Caco-2 (cell line): ENCODE results near the gene FBXO2. TPM values are rescaled to one million over a fixed set of nuclear protein-coding genes. Genes with fewer than 3 reads are reported as not detected.

Source experiments
- BruUV-seq: library from RNA; stranded (reverse); fragments of 400-500 nt; replicated peaks from 2 replicates; lab custom pipeline; 2021; lab: Mats Ljungman, UMichigan
- CTCF ChIA-PET: fragments of 300-600 bp; sonication (Branson Sonifier 250); formaldehyde crosslinking; loops from one replicate; lab custom pipeline; 2022; ENCODE audit warnings: antibody characterized with exemption; lab: Charles Lee
- POLR2A ChIA-PET: fragments of 300-600 bp; sonication (Branson Sonifier 250); formaldehyde crosslinking; loops from one replicate; lab custom pipeline; 2022; ENCODE audit warnings: antibody characterized with exemption; lab: Charles Lee
- DNase-seq, 2 experiments: peaks; one replicate each; pipeline versions ENCODE4 v3.0.0 to v3.0.0-alpha.2; 2020 to 2022
- H3K27me3 ChIP-seq: replicated peaks from 2 replicates; pipeline ENCODE4 v1.6.0; 2011; ENCODE audit warnings: low read length; ENCODE audit not compliant: control insufficient read depth, insufficient read depth
- H3K36me3 ChIP-seq: 2 replicates; pipeline ENCODE4 v1.5.1; 2011; ENCODE audit warnings: low read length; ENCODE audit not compliant: control insufficient read depth, insufficient read depth
- H3K4me1 ChIP-seq: fragments of 250-450 bp; sonication (Bioruptor Pico); 2 replicates; pipeline ENCODE4 v1.5.1; 2020; ENCODE audit warnings: mild to moderate bottlenecking
- H3K4me3 ChIP-seq: 2 replicates; pipeline ENCODE4 v1.5.1; 2011; ENCODE audit warnings: low read depth, mild to moderate bottlenecking, control low read depth, low read length
- H3K9me3 ChIP-seq: fragments of 250-450 bp; sonication (Bioruptor Pico); 2 replicates; pipeline ENCODE4 v1.5.1; 2020; ENCODE audit warnings: mild to moderate bottlenecking, moderate library complexity
- H3K27ac Mint-ChIP-seq: one replicate; pipeline ENCODE4 v1.8.0; 2022; ENCODE audit warnings: mixed read lengths; ENCODE audit not compliant: unreplicated experiment
- H3K27me3 Mint-ChIP-seq: one replicate; pipeline ENCODE4 v1.8.0; 2022; ENCODE audit warnings: mixed read lengths; ENCODE audit not compliant: insufficient read depth, unreplicated experiment
- H3K36me3 Mint-ChIP-seq: one replicate; pipeline ENCODE4 v1.8.0; 2022; ENCODE audit warnings: mild to moderate bottlenecking, mixed read lengths; ENCODE audit not compliant: insufficient read depth, unreplicated experiment
- H3K4me1 Mint-ChIP-seq: one replicate; pipeline ENCODE4 v1.8.0; 2022; ENCODE audit warnings: low read depth, mixed read lengths; ENCODE audit not compliant: unreplicated experiment
- H3K4me3 Mint-ChIP-seq: one replicate; pipeline ENCODE4 v1.8.0; 2022; ENCODE audit warnings: mild to moderate bottlenecking, moderate library complexity, mixed read lengths; ENCODE audit not compliant: unreplicated experiment
- H3K9me3 Mint-ChIP-seq: one replicate; pipeline ENCODE4 v1.8.0; 2022; ENCODE audit warnings: mixed read lengths; ENCODE audit not compliant: unreplicated experiment
- CTCF ChIP-seq, 2 experiments: fragments of 200-600 bp in 1 of 2; IDR thresholded peaks; 1 replicate in 1 of 2; 2 replicates in 1 of 2; pipeline versions ENCODE4 v1.5.1 to v1.8.0; 2011 to 2022; ENCODE audit warnings: antibody characterized with exemption in 1 of 2, control low read depth in 1 of 2, inconsistent platforms in 1 of 2, low read depth in 1 of 2, low read length in 1 of 2, mild to moderate bottlenecking in 1 of 2, moderate library complexity in 1 of 2; ENCODE audit not compliant: insufficient read depth in 1 of 2, severe bottlenecking in 1 of 2, unreplicated experiment in 1 of 2
- intact Hi-C: fragments of 100-400 bp; cut with micrococcal nuclease; formaldehyde crosslinking; loops from one replicate; pipeline ENCODE4 v1.10.0; 2022; ENCODE audit not compliant: unreplicated experiment
- total RNA-seq: library from RNA; stranded (reverse); gene quantifications from 2 replicates; pipeline ENCODE4 v1.2.3, GENCODE V29; 2022

The FBXO2 gene
- total RNA-seq, 1 experiment from 2014 or later = 78.5 TPM

DNA sequence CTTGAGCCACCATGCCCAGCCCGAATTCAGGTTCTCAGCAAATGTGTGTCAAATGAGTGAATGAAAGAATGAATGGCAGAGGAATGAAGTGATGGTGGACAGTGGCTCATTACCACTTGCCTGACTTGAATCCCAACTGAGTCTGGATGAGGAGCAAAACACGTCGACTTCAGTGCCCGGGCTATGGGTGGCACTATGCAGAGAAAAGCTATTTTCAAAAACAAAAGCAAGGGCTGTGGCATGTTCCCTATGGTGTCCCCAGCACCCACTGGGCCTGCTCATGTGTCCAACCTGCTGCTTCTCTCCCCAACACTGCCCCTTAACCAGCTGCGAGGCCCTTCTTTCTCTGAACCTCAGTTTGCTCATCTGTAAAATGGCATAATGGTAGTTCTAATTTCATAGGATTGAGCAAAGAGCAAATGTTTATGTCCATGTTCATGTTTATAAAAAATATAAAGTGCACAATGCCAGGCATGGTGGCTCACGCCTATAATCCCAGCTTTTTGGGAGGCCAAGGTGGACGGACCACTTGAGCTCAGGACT is 31.1 kb upstream of the FBXO2 start:
- peaks cover 7% of the 10 kb centered on the region for H3K36me3 Mint-ChIP-seq
- no peak overlapping the region for H3K4me3 Mint-ChIP-seq
- peaks cover 7% of the 10 kb centered on the region for H3K27me3 Mint-ChIP-seq
- H3K9me3 Mint-ChIP-seq = no peaks in the 10 kb centered on the region
- H3K4me1 Mint-ChIP-seq = peaks cover 7% of the 10 kb centered on the region
- intact Hi-C loops = no loop called here
- CTCF ChIA-PET = interaction anchor here (0.7 kb wide), 1 partner anchor 10 kb away, joined by 5 read pairs; no protein-coding TSS in a partner anchor
- H3K4me3 ChIP-seq = no peak overlapping the region
- BruUV-seq = no TSS peak
- H3K9me3 ChIP-seq = no peaks in the 10 kb centered on the region
- peaks cover 4% of the 10 kb centered on the region; the same call in 1 of the 2 replicates for H3K4me1 ChIP-seq
- no peaks in the 10 kb centered on the region for H3K36me3 ChIP-seq
- no peak for DNase-seq
- no peak overlapping the region for H3K27ac Mint-ChIP-seq
- peaks cover 1% of the 10 kb centered on the region; the same call in 1 of the 2 replicates for H3K27me3 ChIP-seq
- TF ChIP-seq CTCF (IDR thresholded peaks at IDR 0.05; ENCODE audit: insufficient read depth in 1 of 2, low read depth in 1 of 2, low read length in 1 of 2, severe bottlenecking in 1 of 2, unreplicated experiment in 1 of 2) = no peak
- POLR2A ChIA-PET = no interaction called here

DNA sequence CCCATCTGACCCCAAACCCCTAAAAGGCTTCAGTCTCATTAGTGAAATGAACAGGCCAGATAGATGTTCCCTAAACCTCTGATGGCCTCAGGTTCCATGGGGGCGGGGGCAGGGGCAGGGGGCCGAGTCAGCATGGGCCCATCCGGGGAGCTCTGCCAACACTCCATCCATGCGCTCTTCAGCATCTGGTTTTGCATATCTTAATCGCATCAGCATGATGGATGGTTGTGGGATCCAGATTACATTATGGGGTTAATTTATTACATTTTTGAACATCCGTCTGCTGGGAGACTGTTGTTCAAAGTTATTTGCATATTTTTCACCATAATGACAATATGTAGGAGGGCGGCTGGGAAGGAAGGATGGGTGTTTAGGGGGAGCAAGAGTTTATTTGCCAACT is 29.8 kb upstream of the FBXO2 start:
- Histone ChIP-seq H3K4me3 (no peak overlapping the region), H3K4me1 (no peaks in the 10 kb centered on the region), H3K27me3 (peaks cover 1% of the 10 kb centered on the region; the same call in 1 of the 2 replicates), H3K9me3 (no peaks in the 10 kb centered on the region), H3K36me3 (no peaks in the 10 kb centered on the region)
- ChIA-PET CTCF (no interaction called here), POLR2A (no interaction called here)
- no peak for DNase-seq
- Mint-ChIP-seq H3K4me3 (no peak overlapping the region), H3K9me3 (no peaks in the 10 kb centered on the region), H3K36me3 (peaks cover 7% of the 10 kb centered on the region), H3K27me3 (no peaks in the 10 kb centered on the region), H3K4me1 (no peaks in the 10 kb centered on the region), H3K27ac (no peak overlapping the region)
- no TSS peak for BruUV-seq
- TF ChIP-seq CTCF (IDR thresholded peaks at IDR 0.05; ENCODE audit: insufficient read depth in 1 of 2, low read depth in 1 of 2, low read length in 1 of 2, severe bottlenecking in 1 of 2, unreplicated experiment in 1 of 2) = no peak
- intact Hi-C loops = no loop called here

- Mint-ChIP-seq H3K4me3 (no peak overlapping the region), H3K4me1 (no peaks in the 10 kb centered on the region), H3K9me3 (no peaks in the 10 kb centered on the region), H3K27ac (no peak overlapping the region), H3K36me3 (peaks cover 7% of the 10 kb centered on the region), H3K27me3 (no peaks in the 10 kb centered on the region)
- H3K36me3 ChIP-seq = no peaks in the 10 kb centered on the region
- intact Hi-C loops = no loop called here
- CTCF ChIA-PET = interaction anchor here (1.1 kb wide), 1 partner anchor 19 kb away, joined by 3 read pairs; the partner anchor contains the start of gene FBXO6
- POLR2A ChIA-PET = no interaction called here
- H3K4me1 ChIP-seq = no peaks in the 10 kb centered on the region
- TF ChIP-seq CTCF (IDR thresholded peaks at IDR 0.05; ENCODE audit: insufficient read depth in 1 of 2, low read depth in 1 of 2, low read length in 1 of 2, severe bottlenecking in 1 of 2, unreplicated experiment in 1 of 2) = no peak
- no TSS peak for BruUV-seq
- H3K9me3 ChIP-seq = no peaks in the 10 kb centered on the region
- H3K27me3 ChIP-seq = peaks cover 1% of the 10 kb centered on the region; the same call in 1 of the 2 replicates
- H3K4me3 ChIP-seq = no peak overlapping the region
- no peak for DNase-seq
Measured at GRCh38 chr1:11682799-11683198, 28.6 kb upstream of the FBXO2 start.
